ENCODE measurements around the gene PGC.

DNA sequence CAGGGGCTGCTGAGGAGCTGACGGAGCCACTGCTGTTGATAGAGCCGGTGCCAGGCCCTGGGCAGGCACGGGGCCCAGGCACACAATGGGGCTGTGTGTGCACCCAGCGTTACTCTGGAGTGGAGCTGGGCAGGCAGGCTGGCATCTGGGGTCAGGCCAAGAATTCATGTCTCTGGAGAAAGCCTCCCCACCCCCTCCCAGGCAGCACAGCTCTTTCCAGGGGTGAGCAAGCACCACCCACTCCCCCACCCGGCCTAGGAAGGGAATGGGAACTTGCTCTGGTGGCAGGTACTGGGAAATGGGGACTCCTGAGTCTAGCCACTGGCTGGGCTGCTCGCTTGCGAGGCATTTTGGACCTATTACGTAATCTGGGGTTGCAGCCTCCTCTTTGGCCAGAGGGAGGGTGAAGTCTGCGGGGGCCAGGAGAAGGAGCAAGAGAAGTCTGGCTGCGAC is 34.5 kb downstream of the PGC start:
- TF ChIP-seq SP2 (IDR thresholded peaks at IDR 0.05; ENCODE audit: low read length): no peak
- TF ChIP-seq SP1 (IDR thresholded peaks at IDR 0.05; ENCODE audit: low read depth, low read length): no peak
- no peak for TF ChIP-seq CTCF (IDR thresholded peaks at IDR 0.05; ENCODE audit: control extremely low read depth in 1 of 3, insufficient read depth in 1 of 3, low read depth in 1 of 3, low read length in 3 of 3)
- TF ChIP-seq POLR2AphosphoS5 (IDR thresholded peaks at IDR 0.05; ENCODE audit: low read depth, low read length): no peak
- TF ChIP-seq KDM5A (IDR thresholded peaks at IDR 0.05; ENCODE audit: low read length): no peak

Data from H1 (cell line).